Panc1 (cell line): Measurements from ENCODE around the gene NPPB. TPM values are rescaled to one million over a fixed set of nuclear protein-coding genes. Genes with fewer than 3 reads are reported as not detected.

Experiments
- ATAC-seq: fragments of 200-7000 bp; cut with Tn5 transposase; 2 replicates; pipeline ENCODE4 v1.9.1; 2020; ENCODE audit warnings: mild to moderate bottlenecking, moderate library complexity
- BruUV-seq: library from RNA; stranded (reverse); fragments of 400-500 nt; replicated peaks from 2 replicates; lab custom pipeline; 2021; lab: Mats Ljungman, UMichigan
- CTCF ChIA-PET: fragments of 300-600 bp; sonication (Branson Sonifier 250); formaldehyde crosslinking; loops from one replicate; lab custom pipeline; 2022; ENCODE audit warnings: antibody characterized with exemption; lab: Charles Lee
- POLR2A ChIA-PET: fragments of 300-600 bp; sonication (Branson Sonifier 250); formaldehyde crosslinking; loops from one replicate; lab custom pipeline; 2022; ENCODE audit warnings: antibody characterized with exemption; lab: Charles Lee
- DNase-seq: peaks from one replicate; pipeline ENCODE4 v3.0.0-alpha.2; 2010; ENCODE audit warnings: low read depth, low spot score
- H3K27ac ChIP-seq: 2 replicates; pipeline ENCODE4 v1.5.1; 2011; ENCODE audit warnings: mild to moderate bottlenecking, low read length, inconsistent platforms
- H3K27me3 ChIP-seq: fragments of 200-500 bp; sonication (Bioruptor generic); 2 replicates; pipeline ENCODE4 v1.6.0; 2014; ENCODE audit warnings: low read length, inconsistent platforms; ENCODE audit not compliant: control insufficient read depth, insufficient read depth
- H3K36me3 ChIP-seq: fragments of 200-500 bp; sonication (Bioruptor generic); 2 replicates; pipeline ENCODE4 v1.5.1; 2014; ENCODE audit warnings: inconsistent platforms, mild to moderate bottlenecking, low read length, moderate library complexity; ENCODE audit not compliant: control insufficient read depth, insufficient read depth
- H3K4me1 ChIP-seq: 2 replicates; pipeline ENCODE4 v1.5.1; 2011; ENCODE audit warnings: inconsistent platforms, mild to moderate bottlenecking, low read length, moderate library complexity; ENCODE audit not compliant: control insufficient read depth, insufficient read depth
- H3K4me3 ChIP-seq, 2 experiments: 2 replicates each; pipeline ENCODE4 v1.5.1; 2011 to 2012; ENCODE audit warnings: low read depth in 2 of 2, low read length in 2 of 2, mild to moderate bottlenecking in 2 of 2, inconsistent platforms in 1 of 2, moderate library complexity in 1 of 2
- H3K9me3 ChIP-seq: fragments of 200-500 bp; sonication (Bioruptor generic); 2 replicates; pipeline ENCODE4 v1.5.1; 2014; ENCODE audit warnings: low read depth, mild to moderate bottlenecking, inconsistent platforms, low read length, moderate library complexity; ENCODE audit not compliant: control insufficient read depth, insufficient read depth
- CTCF ChIP-seq: fragments of 450-650 bp; IDR thresholded peaks from 2 replicates; pipeline ENCODE4 v1.5.1; 2017; ENCODE audit warnings: mild to moderate bottlenecking
- POLR2AphosphoS5 ChIP-seq: IDR thresholded peaks from 2 replicates; pipeline ENCODE4 v1.6.1; 2012; ENCODE audit warnings: mild to moderate bottlenecking, low read depth, low read length, moderate library complexity
- REST ChIP-seq, 2 experiments: IDR thresholded peaks; 2 replicates each; pipeline ENCODE4 v1.6.1; 2011 to 2012; ENCODE audit warnings: low read depth in 2 of 2, control low read depth in 1 of 2, low read length in 1 of 2, mild to moderate bottlenecking in 1 of 2, moderate library complexity in 1 of 2; ENCODE audit not compliant: insufficient read depth in 1 of 2
- SIN3A ChIP-seq: IDR thresholded peaks from 2 replicates; pipeline ENCODE4 v1.6.1; 2012; ENCODE audit warnings: low read depth, mild to moderate bottlenecking, low read length, moderate library complexity, borderline replicate concordance; ENCODE audit not compliant: insufficient read depth
- TCF7L2 ChIP-seq: IDR thresholded peaks from 2 replicates; pipeline ENCODE4 v1.6.1; 2011; ENCODE audit warnings: mild to moderate bottlenecking, low read depth, low read length, inconsistent platforms
- in situ Hi-C: cut with HindIII; loops from 2 replicates; pipeline ENCODE4 v1.10.0; 2016; ENCODE audit warnings: low sequenced_read_pairs, low pct_unique_long_range_greater_than_20kb
- intact Hi-C: fragments of 100-400 bp; cut with micrococcal nuclease; formaldehyde crosslinking; loops from one replicate; pipeline ENCODE4 v1.10.0; 2022; ENCODE audit not compliant: unreplicated experiment
- total RNA-seq: library from RNA; stranded (reverse); gene quantifications from one replicate; pipeline ENCODE4 v1.2.1, GENCODE V29; 2021; ENCODE audit not compliant: unreplicated experiment

Gene NPPB
- total RNA-seq, 1 experiment from 2014 or later: not detected

GRCh38 chr1:11880181-11880575 is 21.4 kb upstream of the NPPB start:
- Histone ChIP-seq H3K27ac (no peak overlapping the region), H3K36me3 (no peaks in the 10 kb centered on the region), H3K4me3 (no peak overlapping the region), H3K27me3 (no peaks in the 10 kb centered on the region; the same call in 1 of the 2 replicates), H3K9me3 (no peaks in the 10 kb centered on the region), H3K4me1 (no peaks in the 10 kb centered on the region)
- DNase-seq (no peak), ATAC-seq (no peak)
- intact Hi-C loops (no loop called here), in situ Hi-C loops (no loop called here)
- ChIA-PET POLR2A (no interaction called here), CTCF (no interaction called here)
- TF ChIP-seq REST (IDR thresholded peaks at IDR 0.05; ENCODE audit: insufficient read depth in 1 of 2, low read depth in 2 of 2, low read length in 1 of 2): no peak
- TF ChIP-seq POLR2AphosphoS5: no peak
- no peak for TF ChIP-seq CTCF
- TF ChIP-seq TCF7L2: no peak
- TF ChIP-seq SIN3A: no peak
- no TSS peak for BruUV-seq

- H3K9me3 ChIP-seq: no peaks in the 10 kb centered on the region
- DNase-seq (no peak), ATAC-seq (no peak)
- intact Hi-C loops: no loop called here
- no peaks in the 10 kb centered on the region for H3K36me3 ChIP-seq
- CTCF ChIA-PET: no interaction called here
- H3K4me3 ChIP-seq: no peak overlapping the region
- no peak for TF ChIP-seq POLR2AphosphoS5
- no peak for TF ChIP-seq REST (IDR thresholded peaks at IDR 0.05; ENCODE audit: insufficient read depth in 1 of 2, low read depth in 2 of 2, low read length in 1 of 2)
- TF ChIP-seq SIN3A: no peak
- no peak for TF ChIP-seq TCF7L2
- no peak for TF ChIP-seq CTCF
- no TSS peak for BruUV-seq
- H3K4me1 ChIP-seq: no peaks in the 10 kb centered on the region
- in situ Hi-C loops: no loop called here
- no peaks in the 10 kb centered on the region; the same call in 1 of the 2 replicates for H3K27me3 ChIP-seq
- POLR2A ChIA-PET: no interaction called here
- H3K27ac ChIP-seq: no peak overlapping the region
Observed at GRCh38 chr1:11879311-11880180, 20.8 kb upstream of the NPPB start.
